Measurements from ENCODE around the gene FOXN4.
A peak's percentile ranks its signal among the peaks of the same experiment; 100 is the strongest.

The FOXN4 gene

GRCh38 chr12:109277899-109278762 lies 31.0 kb downstream of the FOXN4 start:
- DNase-seq, result peak; percentile 25

GRCh38 chr12:109277255-109277898 lies 31.7 kb downstream of the FOXN4 start:
- DNase-seq, result no peak

GRCh38 chr12:109276160-109276559 lies 32.9 kb downstream of the FOXN4 start:
- no peak for DNase-seq

- DNase-seq, result no peak
Measured at GRCh38 chr12:109275173-109275572, 33.9 kb downstream of the FOXN4 start.

GRCh38 chr12:109274381-109274780 lies 34.7 kb downstream of the FOXN4 start:
- no peak for DNase-seq

- DNase-seq, result no peak
Measured at GRCh38 chr12:109273354-109273753, 35.7 kb downstream of the FOXN4 start.

DNA sequence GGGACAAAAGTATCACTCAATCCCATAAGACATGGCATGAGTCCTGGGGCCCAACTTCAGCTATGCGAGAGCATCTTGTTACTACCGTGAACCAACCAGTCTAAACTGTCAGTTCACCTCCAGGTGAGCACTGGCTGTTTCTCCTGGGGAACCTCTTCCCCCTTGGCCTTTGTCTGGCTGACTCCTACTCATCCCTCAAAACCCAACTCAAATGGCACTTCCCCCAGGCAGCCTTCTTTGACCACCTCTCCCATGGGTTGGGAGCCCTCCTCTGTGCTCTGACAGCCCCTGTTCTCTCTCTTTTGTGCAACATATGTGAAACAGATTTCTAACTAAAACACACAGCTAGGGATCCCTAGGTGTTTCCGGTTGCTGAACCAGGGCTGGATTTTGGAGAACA lies 37.7 kb downstream of the FOXN4 start:
- DNase-seq, result no peak

GRCh38 chr12:109270494-109270893 lies 38.6 kb downstream of the FOXN4 start:
- DNase-seq, result no peak

GRCh38 chr12:109269428-109269827 lies 39.7 kb downstream of the FOXN4 start:
- DNase-seq, result no peak

DNA sequence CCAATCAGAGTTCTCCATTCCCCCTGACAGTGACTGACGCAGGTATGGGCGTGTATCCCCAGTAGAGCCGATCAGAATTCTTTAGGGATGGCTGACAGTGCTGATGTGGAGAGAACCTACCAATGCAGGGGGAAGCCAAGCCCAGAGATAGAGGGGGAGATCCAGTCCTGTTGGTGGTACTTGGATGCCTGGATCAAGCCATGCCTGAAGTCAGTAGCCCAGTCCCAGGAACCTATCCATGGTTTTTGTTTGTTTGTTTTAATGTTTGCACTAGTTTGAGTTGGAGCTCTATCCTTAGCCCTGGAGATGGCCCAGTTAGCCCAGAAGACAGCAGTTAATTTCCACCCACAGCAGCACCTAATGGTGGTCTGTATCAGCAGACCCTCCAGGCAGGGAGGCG lies 40.2 kb downstream of the FOXN4 start:
- no peak for DNase-seq

DNA sequence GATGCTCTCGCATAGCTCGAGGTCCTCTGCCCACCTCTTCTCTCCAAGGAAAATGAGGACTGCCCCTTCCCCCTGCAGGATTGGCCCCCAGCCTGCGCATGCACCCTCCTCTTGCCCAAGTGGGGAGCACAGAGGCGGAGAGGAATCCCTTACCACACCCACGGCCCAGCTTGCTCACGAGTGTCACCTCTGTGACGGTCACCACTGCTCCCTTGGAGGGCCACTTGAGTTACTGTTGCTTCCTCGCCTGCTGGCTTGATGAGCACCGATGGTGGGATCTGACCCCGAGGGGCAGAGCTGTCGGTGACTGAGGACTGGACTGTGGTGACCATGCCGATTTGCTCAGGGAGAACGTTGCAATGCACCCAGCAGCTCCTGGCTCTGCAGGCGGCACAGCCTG lies 41.7 kb downstream of the FOXN4 start:
- DNase-seq, result no peak

- DNase-seq, result no peak
Measured at GRCh38 chr12:109266106-109266879, 42.8 kb downstream of the FOXN4 start.

DNA sequence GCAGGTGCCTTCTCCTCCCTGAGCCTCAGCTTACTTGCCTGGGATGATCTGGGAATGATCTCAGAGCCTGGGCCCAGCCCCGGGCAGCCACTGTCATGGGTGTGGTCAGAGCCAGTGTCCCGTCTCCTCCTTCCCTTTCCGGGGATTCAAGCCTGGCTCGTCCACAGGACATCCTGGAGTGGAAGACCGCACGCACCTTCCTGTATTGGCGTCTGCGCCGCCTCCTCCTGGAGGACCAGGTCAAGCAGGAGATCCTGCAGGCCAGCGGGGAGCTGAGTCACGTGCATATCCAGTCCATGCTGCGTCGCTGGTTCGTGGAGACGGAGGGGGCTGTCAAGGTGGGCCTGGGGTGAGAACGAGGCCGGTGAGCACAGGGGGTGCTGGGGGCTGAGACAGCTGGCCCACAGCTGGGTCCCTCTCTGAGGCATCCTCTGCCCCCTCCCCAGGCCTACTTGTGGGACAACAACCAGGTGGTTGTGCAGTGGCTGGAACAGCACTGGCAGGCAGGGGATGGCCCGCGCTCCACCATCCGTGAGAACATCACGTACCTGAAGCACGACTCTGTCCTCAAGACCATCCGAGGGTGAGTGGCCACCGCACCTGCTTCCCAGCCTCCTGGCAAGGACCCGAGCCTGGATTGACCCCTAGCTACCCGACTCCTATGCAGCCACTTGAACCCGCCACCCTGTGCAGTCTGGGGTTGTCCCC lies 44.0 kb downstream of the FOXN4 start:
- no peak for DNase-seq

DNA sequence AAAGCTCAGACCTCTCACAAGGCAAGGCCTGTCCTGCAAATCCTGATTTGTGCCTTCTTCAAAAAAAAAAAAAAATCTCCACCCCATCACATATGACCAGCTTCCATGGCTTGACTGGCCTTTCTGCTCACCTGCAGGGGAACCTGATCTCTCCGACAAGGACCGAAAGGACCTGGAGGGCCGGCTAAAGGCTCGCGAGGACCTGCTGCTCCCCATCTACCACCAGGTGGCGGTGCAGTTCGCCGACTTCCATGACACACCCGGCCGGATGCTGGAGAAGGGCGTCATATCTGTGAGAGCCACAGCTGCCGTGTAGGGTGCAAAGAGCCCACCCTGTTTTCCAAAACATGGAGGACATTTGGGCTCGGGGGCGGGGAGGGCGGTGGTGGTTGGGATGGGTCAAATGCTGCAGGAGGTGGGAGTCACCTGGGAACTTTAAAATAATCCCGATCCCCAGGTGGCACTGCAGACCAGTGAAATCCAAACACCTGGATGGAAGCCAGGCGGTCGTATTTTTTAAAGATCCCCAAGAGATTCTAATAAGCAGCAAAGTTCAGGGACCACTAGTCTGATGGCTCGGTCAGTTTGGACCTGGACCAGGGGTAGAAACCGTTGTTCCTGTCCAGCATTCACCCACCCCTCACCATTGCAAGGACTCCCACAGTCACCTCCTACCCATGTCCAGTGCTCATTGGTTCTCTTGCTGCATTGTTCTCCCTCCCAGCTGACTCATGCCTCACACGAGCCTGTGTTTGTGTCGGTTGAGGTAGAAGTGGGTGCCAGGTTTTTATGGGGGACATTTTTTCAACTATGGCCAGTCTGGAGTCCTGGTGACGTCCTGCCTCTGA lies 44.8 kb downstream of the FOXN4 start:
- DNase-seq, result peak; percentile 22

- DNase-seq, result no peak
Measured at GRCh38 chr12:109263439-109263838, 45.6 kb downstream of the FOXN4 start.

GRCh38 chr12:109261939-109262338 lies 47.1 kb downstream of the FOXN4 start:
- no peak for DNase-seq

GRCh38 chr12:109261087-109261486 lies 48.0 kb downstream of the FOXN4 start:
- no peak for DNase-seq

GRCh38 chr12:109259545-109259895 lies 49.6 kb downstream of the FOXN4 start:
- no peak for DNase-seq

GRCh38 chr12:109258607-109259544 lies 50.2 kb downstream of the FOXN4 start:
- DNase-seq, result no peak

DNA sequence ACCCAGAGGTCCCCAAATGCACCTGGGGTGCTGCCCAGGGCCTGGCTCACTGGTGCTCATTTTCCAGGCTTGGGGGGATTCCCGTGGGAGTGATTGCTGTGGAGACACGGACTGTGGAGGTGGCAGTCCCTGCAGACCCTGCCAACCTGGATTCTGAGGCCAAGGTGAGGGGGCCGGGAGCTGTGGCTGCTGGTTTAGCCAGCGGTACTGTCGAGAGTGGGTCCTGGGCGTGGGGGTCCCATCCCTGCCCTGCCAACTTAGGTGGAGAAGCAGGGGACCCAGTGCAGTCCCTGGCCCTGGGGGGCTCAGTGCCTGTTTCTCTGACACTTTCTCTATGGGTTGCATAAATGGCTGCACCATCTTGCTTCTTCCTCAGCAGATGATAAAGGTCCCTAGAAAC lies 50.9 kb downstream of the FOXN4 start:
- DNase-seq, result no peak

- DNase-seq, result no peak
Measured at GRCh38 chr12:109256011-109256410, 53.1 kb downstream of the FOXN4 start.

All from MV-4-11 (cell line).